SH-SY5Y (cell line): ENCODE measurements around the gene ROR2.

Experiments
- GATA2 ChIP-seq: IDR thresholded peaks from 2 replicates; pipeline ENCODE4 v1.6.1; 2011; ENCODE audit warnings: mild to moderate bottlenecking, low read depth, low read length
- GATA3 ChIP-seq: IDR thresholded peaks from 2 replicates; pipeline ENCODE4 v1.6.1; 2011; ENCODE audit warnings: low read depth, mild to moderate bottlenecking, low read length, moderate library complexity

DNA sequence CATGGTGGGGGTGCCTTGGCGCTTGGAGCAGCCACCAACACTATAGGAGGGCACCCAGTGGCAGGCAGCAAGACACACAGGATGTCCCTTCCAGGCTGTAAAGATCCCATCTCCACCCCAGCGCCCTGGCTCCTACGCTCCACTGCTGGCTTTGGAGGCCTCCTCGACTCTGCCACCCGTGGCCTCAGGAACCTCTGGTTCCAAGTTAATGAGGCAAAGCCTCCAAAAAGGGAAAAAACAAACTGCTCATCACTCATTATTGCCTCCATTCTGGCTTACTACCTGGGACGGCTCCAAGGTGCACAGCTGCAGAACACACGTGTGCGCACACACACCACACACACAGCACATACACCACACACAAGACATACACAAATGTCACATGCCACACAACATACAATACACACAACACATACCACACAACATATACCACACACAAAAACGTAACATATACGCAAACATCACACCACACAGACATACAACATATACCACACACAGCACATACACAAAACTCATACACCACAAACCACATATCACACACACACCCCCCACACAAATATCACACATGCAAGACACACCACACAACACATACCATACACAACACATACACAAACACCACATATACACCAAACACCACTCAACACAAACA, 45.3 kb downstream of the ROR2 start:
- TF ChIP-seq GATA2 (no peak), GATA3 (no peak)
